Spleen (tissue), 7 donors: ENCODE measurements around the gene RBMS1.

ENCODE experiments used
- CTCF ChIP-seq, 11 experiments: fragments of 200-600 bp in 7 of 11; fragments of 450-650 bp in 4 of 11; sonication (generic) in 4 of 11; IDR thresholded peaks in 8 of 11; conservative IDR thresholded peaks in 3 of 11; 1 replicate in 7 of 11; 2 replicates in 4 of 11; pipeline versions ENCODE4 v1.4.0 to v1.8.0; 2016 to 2021; ENCODE audit warnings: antibody characterized with exemption in 11 of 11, inconsistent platforms in 4 of 11, mild to moderate bottlenecking in 1 of 11
- POLR2A ChIP-seq, 3 donors: fragments of 450-650 bp; IDR thresholded peaks; one replicate each; pipeline ENCODE4 v1.5.1; 2017; ENCODE audit warnings: antibody characterized with exemption in 3 of 3, mild to moderate bottlenecking in 1 of 3
- POLR2AphosphoS5 ChIP-seq, 3 donors: sonication (generic); formaldehyde crosslinking; IDR thresholded peaks; one replicate each; pipeline ENCODE4 v1.5.1; 2017; ENCODE audit warnings: antibody characterized with exemption in 3 of 3
- donor health status: DM: no; HTN: no; CAD: no; lungs with moderate emphysema.
- donor health status: DM: no; HTN: no; CAD: no.
- donor health status: DM: no; HTN: no; CAD: no.

- TF ChIP-seq POLR2AphosphoS5 (IDR thresholded peaks at IDR 0.05) (no peak), CTCF (IDR thresholded peaks at IDR 0.05 in 8 of 11, conservative IDR thresholded peaks at IDR 0.05 in 3 of 11) (no peak), POLR2A (IDR thresholded peaks at IDR 0.05) (no peak)
Measured at GRCh38 chr2:160281213-160281612, 212.4 kb downstream of the RBMS1 start.
